DND-41 (cell line): ENCODE data around the gene DIO1.

ENCODE experiments used
- ATAC-seq: fragments of 200-7000 bp; cut with Tn5 transposase; 3 replicates; pipeline ENCODE4 v1.9.1; 2021; ENCODE audit warnings: low read depth; ENCODE audit not compliant: insufficient read depth
- DNase-seq: peaks from one replicate; pipeline ENCODE4 v3.0.0-alpha.2; 2020
- H2AFZ ChIP-seq: 2 replicates; pipeline ENCODE4 v1.6.0; 2012; ENCODE audit warnings: low read depth, low read length
- H3K27ac ChIP-seq: 2 replicates; pipeline ENCODE4 v1.5.1; 2012; ENCODE audit warnings: low read length, inconsistent platforms
- H3K27me3 ChIP-seq: fragments of 200-600 bp; sonication (generic); 2 replicates; pipeline ENCODE4 v1.6.0; 2012; ENCODE audit warnings: low read length, mild to moderate bottlenecking, inconsistent platforms; ENCODE audit not compliant: insufficient read depth, poor library complexity
- H3K36me3 ChIP-seq: 2 replicates; pipeline ENCODE4 v1.5.1; 2012; ENCODE audit warnings: low read length, inconsistent platforms; ENCODE audit not compliant: insufficient read depth
- H3K4me1 ChIP-seq: 2 replicates; pipeline ENCODE4 v1.5.1; 2012; ENCODE audit warnings: mild to moderate bottlenecking, low read length; ENCODE audit not compliant: insufficient read depth
- H3K4me2 ChIP-seq: 2 replicates; pipeline ENCODE4 v1.6.0; 2012; ENCODE audit warnings: mild to moderate bottlenecking, moderate library complexity, low read length, inconsistent platforms; ENCODE audit not compliant: insufficient read depth
- H3K4me3 ChIP-seq, 2 experiments: fragments of 200-600 bp in 1 of 2; shearing (Covaris generic) in 1 of 2; 2 replicates each; pipeline ENCODE4 v1.5.1; 2012 to 2016; ENCODE audit warnings: inconsistent platforms in 2 of 2, low read length in 2 of 2, mild to moderate bottlenecking in 2 of 2, low read depth in 1 of 2, moderate library complexity in 1 of 2
- H3K79me2 ChIP-seq: 2 replicates; pipeline ENCODE4 v1.6.0; 2012; ENCODE audit warnings: low read length, inconsistent platforms; ENCODE audit not compliant: insufficient read depth
- H3K9ac ChIP-seq: 2 replicates; pipeline ENCODE4 v1.6.0; 2012; ENCODE audit warnings: low read depth, mild to moderate bottlenecking, inconsistent platforms, low read length, moderate library complexity
- H3K9me3 ChIP-seq: 2 replicates; pipeline ENCODE4 v1.5.1; 2012; ENCODE audit warnings: low read length, moderate library complexity, mild to moderate bottlenecking, inconsistent platforms; ENCODE audit not compliant: insufficient read depth, severe bottlenecking
- H4K20me1 ChIP-seq: 2 replicates; pipeline ENCODE4 v1.6.0; 2012; ENCODE audit warnings: low read length; ENCODE audit not compliant: insufficient read depth
- CTCF ChIP-seq: IDR thresholded peaks from 2 replicates; pipeline ENCODE4 v1.5.1; 2012; ENCODE audit warnings: borderline replicate concordance, low read length, moderate library complexity, mild to moderate bottlenecking; ENCODE audit not compliant: poor library complexity, severe bottlenecking; ENCODE audit errors: extremely low read depth
- EZH2 ChIP-seq: IDR thresholded peaks from 3 replicates; pipeline ENCODE4 v1.6.1; 2012; ENCODE audit warnings: borderline replicate concordance, low read depth, mild to moderate bottlenecking, moderate library complexity, low read length, inconsistent platforms; ENCODE audit not compliant: severe bottlenecking

Gene DIO1

GRCh38 chr1:53930932-53931331, 36.9 kb downstream of the DIO1 start:
- no peaks in the 10 kb centered on the region for H3K4me1 ChIP-seq
- no peak overlapping the region for H2AFZ ChIP-seq
- peaks cover 69% of the 10 kb centered on the region for H3K36me3 ChIP-seq
- no peak overlapping the region for H3K4me2 ChIP-seq
- no peak overlapping the region for H3K4me3 ChIP-seq
- peaks cover 13% of the 10 kb centered on the region; the same call in 1 of the 2 replicates for H3K79me2 ChIP-seq
- ATAC-seq (no peak), DNase-seq (no peak)
- peaks cover 15% of the 10 kb centered on the region for H3K9me3 ChIP-seq
- H4K20me1 ChIP-seq, result no peaks in the 10 kb centered on the region
- no peaks in the 10 kb centered on the region for H3K27me3 ChIP-seq
- H3K27ac ChIP-seq, result no peak overlapping the region
- no peak overlapping the region for H3K9ac ChIP-seq
- TF ChIP-seq EZH2, result no peak
- no peak for TF ChIP-seq CTCF

GRCh38 chr1:53931523-53931922, 37.5 kb downstream of the DIO1 start:
- H3K9ac ChIP-seq, result no peak overlapping the region
- no peaks in the 10 kb centered on the region for H3K27me3 ChIP-seq
- H3K4me2 ChIP-seq, result no peak overlapping the region
- no peak overlapping the region for H2AFZ ChIP-seq
- no peak overlapping the region for H3K27ac ChIP-seq
- no peak for TF ChIP-seq CTCF
- TF ChIP-seq EZH2, result no peak
- peaks cover 70% of the 10 kb centered on the region for H3K36me3 ChIP-seq
- peaks cover 15% of the 10 kb centered on the region for H3K9me3 ChIP-seq
- no peaks in the 10 kb centered on the region for H4K20me1 ChIP-seq
- no peaks in the 10 kb centered on the region for H3K4me1 ChIP-seq
- H3K79me2 ChIP-seq, result peaks cover 15% of the 10 kb centered on the region; the same call in 1 of the 2 replicates
- no peak overlapping the region for H3K4me3 ChIP-seq
- DNase-seq (no peak), ATAC-seq (no peak)

- H3K9ac ChIP-seq, result no peak overlapping the region
- no peak overlapping the region for H3K4me2 ChIP-seq
- no peaks in the 10 kb centered on the region for H4K20me1 ChIP-seq
- no peak overlapping the region for H2AFZ ChIP-seq
- H3K9me3 ChIP-seq, result peaks cover 15% of the 10 kb centered on the region
- H3K36me3 ChIP-seq, result peaks cover 68% of the 10 kb centered on the region
- DNase-seq, result no peak
- TF ChIP-seq CTCF, result no peak
- TF ChIP-seq EZH2, result no peak
- H3K27ac ChIP-seq, result no peak overlapping the region
- no peaks in the 10 kb centered on the region for H3K27me3 ChIP-seq
- H3K4me1 ChIP-seq, result no peaks in the 10 kb centered on the region
- ATAC-seq, result no peak
- peaks cover 34% of the 10 kb centered on the region for H3K79me2 ChIP-seq
- no peak overlapping the region for H3K4me3 ChIP-seq
Observed at GRCh38 chr1:53934170-53934765, 40.3 kb downstream of the DIO1 start.
